ENCODE measurements around the gene TTLL8.

Gene TTLL8

GRCh38 chr22:50025993-50026392, 32.1 kb downstream of the TTLL8 start (continued):
- TF ChIP-seq ZBTB11 (tag by site-specific recombination; conservative IDR thresholded peaks at IDR 0.05; ENCODE audit: low read depth) = no peak
- no peak for TF ChIP-seq KLF1 (tag by site-specific recombination; IDR thresholded peaks at IDR 0.05)
- no peak for TF ChIP-seq BCL11A (tag by site-specific recombination; IDR thresholded peaks at IDR 0.05; ENCODE audit: low read depth)
- no peak for TF ChIP-seq ZNF610 (tag by site-specific recombination; IDR thresholded peaks at IDR 0.05; ENCODE audit: borderline replicate concordance)
- TF ChIP-seq ZNF26 (tag by site-specific recombination; IDR thresholded peaks at IDR 0.05) = no peak
- no peak for TF ChIP-seq MYNN (tag by site-specific recombination; IDR thresholded peaks at IDR 0.05; ENCODE audit: borderline replicate concordance)

GRCh38 chr22:50022171-50022819, 35.8 kb downstream of the TTLL8 start:
- POLR2A ChIA-PET = no interaction called here
- Histone ChIP-seq H3K9me3 (ENCODE audit: control insufficient read depth, insufficient read depth, low read depth, low read length) (no peaks in the 10 kb centered on the region), H3K4me3 (ENCODE audit: low read depth, low read length) (no peak overlapping the region), H3K36me3 (ENCODE audit: control insufficient read depth in 2 of 2, insufficient read depth in 1 of 2, low read length in 2 of 2) (no peaks in the 10 kb centered on the region), H3K4me1 (ENCODE audit: control insufficient read depth, insufficient read depth, low read length) (no peaks in the 10 kb centered on the region), H3K27ac (ENCODE audit: extremely low read depth, low read depth, low read length) (no peak overlapping the region)
- TF ChIP-seq KLF9 (tag by site-specific recombination; IDR thresholded peaks at IDR 0.05; ENCODE audit: low read depth) (no peak), SETDB1 (IDR thresholded peaks at IDR 0.05; ENCODE audit: insufficient read length, low read length) (no peak), ZXDB (tag by site-specific recombination; IDR thresholded peaks at IDR 0.05) (no peak)
- CTCF ChIA-PET = no interaction called here

- Histone ChIP-seq H3K4me1 (ENCODE audit: control insufficient read depth, insufficient read depth, low read length) (no peaks in the 10 kb centered on the region), H3K9me3 (ENCODE audit: control insufficient read depth, insufficient read depth, low read depth, low read length) (no peaks in the 10 kb centered on the region), H3K27ac (ENCODE audit: extremely low read depth, low read depth, low read length) (no peak overlapping the region), H3K36me3 (ENCODE audit: control insufficient read depth in 2 of 2, insufficient read depth in 1 of 2, low read length in 2 of 2) (no peaks in the 10 kb centered on the region), H3K4me3 (ENCODE audit: low read depth, low read length) (no peak overlapping the region)
- ChIA-PET CTCF (no interaction called here), POLR2A (no interaction called here)
- peak; percentile 14 for TF ChIP-seq ZBTB26 (tag by site-specific recombination; optimal IDR thresholded peaks at IDR 0.05)
- no peak for TF ChIP-seq ZNF707 (tag by site-specific recombination; IDR thresholded peaks at IDR 0.05)
Observed at GRCh38 chr22:50020606-50021005, 37.5 kb downstream of the TTLL8 start.

GRCh38 chr22:50019316-50019715, 38.8 kb downstream of the TTLL8 start:
- Histone ChIP-seq H3K36me3 (ENCODE audit: control insufficient read depth in 2 of 2, insufficient read depth in 1 of 2, low read length in 2 of 2) (no peaks in the 10 kb centered on the region), H3K27ac (ENCODE audit: extremely low read depth, low read depth, low read length) (no peak overlapping the region), H3K4me1 (ENCODE audit: control insufficient read depth, insufficient read depth, low read length) (no peaks in the 10 kb centered on the region), H3K4me3 (ENCODE audit: low read depth, low read length) (no peak overlapping the region), H3K9me3 (ENCODE audit: control insufficient read depth, insufficient read depth, low read depth, low read length) (no peaks in the 10 kb centered on the region)
- CTCF ChIA-PET = interaction anchor here (0.6 to 2.2 kb wide), 4 partner anchors 11 to 120 kb away, joined by 3 to 9 read pairs (median 4); no protein-coding TSS in a partner anchor
- TF ChIP-seq KLF16 (tag by site-specific recombination; IDR thresholded peaks at IDR 0.05) = no peak
- POLR2A ChIA-PET = no interaction called here

Measured in HEK293 (cell line).